ENCODE measurements around the gene RBBP7. TPM values are rescaled to one million over a fixed set of nuclear protein-coding genes. Genes with fewer than 3 reads are reported as not detected.

RBBP7 gene
- total RNA-seq, 1 donor from 2014 or later: 48.7 TPM

DNA sequence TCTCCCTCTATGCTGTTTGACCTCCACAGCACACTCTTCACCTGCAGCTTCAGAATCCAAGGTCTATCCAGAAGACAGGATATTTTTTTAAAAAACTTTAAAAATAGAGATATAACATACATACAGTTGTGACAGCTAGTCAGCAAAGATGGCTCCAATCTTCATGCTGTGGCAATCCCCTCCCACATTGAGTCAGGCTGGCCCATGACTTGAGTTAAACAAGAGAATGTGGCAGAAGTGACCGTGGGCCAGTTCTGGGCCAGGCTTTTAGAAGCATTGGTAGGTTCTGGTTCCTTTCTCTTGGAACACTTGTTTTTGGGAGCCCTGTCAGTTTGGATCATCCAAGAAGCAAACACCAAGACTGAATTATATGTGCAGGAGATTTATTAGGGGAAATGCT lies 40.2 kb upstream of the RBBP7 start:
- TF ChIP-seq, protein P1, sequence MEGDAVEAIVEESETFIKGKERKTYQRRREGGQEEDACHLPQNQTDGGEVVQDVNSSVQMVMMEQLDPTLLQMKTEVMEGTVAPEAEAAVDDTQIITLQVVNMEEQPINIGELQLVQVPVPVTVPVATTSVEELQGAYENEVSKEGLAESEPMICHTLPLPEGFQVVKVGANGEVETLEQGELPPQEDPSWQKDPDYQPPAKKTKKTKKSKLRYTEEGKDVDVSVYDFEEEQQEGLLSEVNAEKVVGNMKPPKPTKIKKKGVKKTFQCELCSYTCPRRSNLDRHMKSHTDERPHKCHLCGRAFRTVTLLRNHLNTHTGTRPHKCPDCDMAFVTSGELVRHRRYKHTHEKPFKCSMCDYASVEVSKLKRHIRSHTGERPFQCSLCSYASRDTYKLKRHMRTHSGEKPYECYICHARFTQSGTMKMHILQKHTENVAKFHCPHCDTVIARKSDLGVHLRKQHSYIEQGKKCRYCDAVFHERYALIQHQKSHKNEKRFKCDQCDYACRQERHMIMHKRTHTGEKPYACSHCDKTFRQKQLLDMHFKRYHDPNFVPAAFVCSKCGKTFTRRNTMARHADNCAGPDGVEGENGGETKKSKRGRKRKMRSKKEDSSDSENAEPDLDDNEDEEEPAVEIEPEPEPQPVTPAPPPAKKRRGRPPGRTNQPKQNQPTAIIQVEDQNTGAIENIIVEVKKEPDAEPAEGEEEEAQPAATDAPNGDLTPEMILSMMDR (IDR thresholded peaks at IDR 0.05): no peak
- intact Hi-C loops (cut with DNase I): no loop called here
- H3K36me3 ChIP-seq: no peaks in the 10 kb centered on the region

DNA sequence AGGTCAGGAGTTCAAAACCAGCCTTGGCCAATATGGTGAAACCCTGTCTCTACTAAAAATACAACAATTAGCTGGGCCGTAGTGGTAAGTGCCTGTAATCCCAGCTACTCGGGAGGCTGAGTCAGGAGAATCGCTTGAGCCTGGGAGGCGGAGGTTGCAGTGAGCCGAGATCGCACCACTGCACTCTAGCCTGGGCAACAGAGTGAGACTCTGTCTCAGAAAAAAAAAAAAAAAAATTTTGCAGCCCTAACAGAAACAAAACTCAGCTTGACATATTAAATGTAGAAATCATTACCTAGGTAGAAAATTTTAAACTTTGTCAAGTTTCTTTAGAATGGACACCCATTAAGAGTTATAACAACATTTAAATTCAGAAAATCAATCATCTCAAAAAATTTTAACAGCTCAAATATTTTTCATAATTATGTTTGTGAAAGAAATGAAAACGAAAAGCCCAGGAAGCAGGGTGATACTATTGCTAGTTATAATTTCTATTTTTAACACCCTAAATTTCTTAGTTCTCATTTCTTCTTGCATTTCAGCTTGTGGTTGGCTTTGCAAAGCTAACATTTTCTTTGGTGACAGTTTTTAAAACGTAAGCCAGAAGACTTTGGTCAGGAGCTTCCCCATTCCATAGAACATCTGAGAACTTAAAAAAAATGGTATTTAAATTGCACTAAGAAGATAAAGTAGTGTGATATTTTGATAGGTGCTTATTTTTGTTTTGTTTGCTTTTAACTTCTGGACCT lies 33.3 kb upstream of the RBBP7 start:
- Histone ChIP-seq H3K9me3 (no peaks in the 10 kb centered on the region), H3K36me3 (no peaks in the 10 kb centered on the region), H3K4me3 (no peak overlapping the region), H3K4me1 (no peaks in the 10 kb centered on the region), H3K27ac (no peak overlapping the region), H3K27me3 (no peaks in the 10 kb centered on the region)
- DNase-seq (ENCODE audit: low spot score in 2 of 2): no peak
- intact Hi-C loops (cut with DNase I): no loop called here
- TF ChIP-seq, protein P1 (IDR thresholded peaks at IDR 0.05): no peak

More for the DNA sequence above, 40.2 kb upstream of the RBBP7 start:
- no peak overlapping the region for H3K4me3 ChIP-seq
- H3K9me3 ChIP-seq: no peaks in the 10 kb centered on the region
- no peaks in the 10 kb centered on the region for H3K4me1 ChIP-seq
- no peak overlapping the region for H3K27ac ChIP-seq
- H3K27me3 ChIP-seq: no peaks in the 10 kb centered on the region
- no peak for DNase-seq (ENCODE audit: low spot score in 2 of 2)

DNA sequence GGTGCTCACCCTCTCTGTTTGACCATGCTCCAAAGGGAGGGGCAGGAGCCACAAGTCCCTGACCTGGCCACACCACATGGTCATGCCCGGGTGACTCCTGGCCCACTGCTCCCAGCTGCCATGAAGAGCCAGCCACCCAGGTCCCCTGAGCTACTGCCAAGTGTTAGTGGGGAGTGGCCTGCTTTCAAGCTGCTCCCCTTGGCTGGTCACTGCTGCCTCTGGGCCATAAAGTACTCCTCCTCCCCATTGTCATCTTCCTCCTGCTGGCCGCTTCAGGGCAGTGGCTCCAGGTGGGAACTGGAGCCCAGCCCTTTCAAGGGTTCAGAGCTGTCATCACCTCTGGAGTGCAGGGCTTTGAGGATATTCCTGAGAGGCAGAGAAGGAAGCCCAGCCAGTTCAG lies 27.3 kb upstream of the RBBP7 start:
- intact Hi-C loops (cut with DNase I): no loop called here
- Histone ChIP-seq H3K27me3 (no peaks in the 10 kb centered on the region), H3K27ac (no peak overlapping the region)

DNA sequence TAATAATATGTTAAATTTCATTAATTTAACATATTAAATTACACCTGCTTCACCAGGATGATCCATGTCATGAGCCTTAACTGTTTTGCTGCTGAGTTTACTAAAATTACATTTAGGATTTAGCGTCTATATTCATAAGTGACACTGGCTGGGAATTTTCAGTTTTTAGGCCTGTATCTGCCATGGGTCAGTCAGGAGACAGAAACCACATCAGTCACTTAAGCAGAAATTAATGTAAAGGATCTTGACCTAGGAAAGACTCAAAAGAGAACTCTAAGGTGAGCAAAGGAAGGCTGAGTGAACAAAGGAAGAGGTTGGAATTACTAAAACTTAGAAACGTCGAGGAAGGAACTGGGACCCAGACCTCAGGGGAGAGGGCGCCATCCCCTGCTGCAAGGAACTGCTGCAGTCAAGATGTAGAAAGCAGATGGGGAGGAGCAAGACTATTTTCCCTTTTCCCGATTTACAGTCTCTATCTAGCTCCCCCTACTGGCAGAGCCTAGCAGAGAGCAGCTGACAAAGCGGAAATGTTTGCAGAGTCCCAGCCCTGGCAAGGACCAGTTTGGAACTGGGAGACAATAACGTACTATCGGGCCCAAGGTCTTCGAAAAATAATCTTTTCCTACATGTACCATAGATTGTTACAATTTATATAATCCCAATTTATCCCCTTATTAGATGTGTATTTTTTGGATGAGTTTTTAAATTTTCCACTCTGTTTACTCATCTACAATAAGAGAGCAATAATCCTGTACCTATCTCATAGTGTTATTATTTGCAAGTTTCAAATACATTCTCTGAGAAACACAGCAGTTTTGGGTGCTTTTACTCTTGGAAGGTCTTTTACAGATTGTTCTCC lies 22.6 kb upstream of the RBBP7 start:
- Histone ChIP-seq H3K4me1 (no peaks in the 10 kb centered on the region), H3K36me3 (no peaks in the 10 kb centered on the region), H3K27ac (no peak overlapping the region), H3K4me3 (peak overlapping the region in 1 of 2 donors; percentile 4), H3K9me3 (no peaks in the 10 kb centered on the region), H3K27me3 (no peaks in the 10 kb centered on the region)
- TF ChIP-seq, protein P1 (IDR thresholded peaks at IDR 0.05): peak; percentile 40 to 82 (median 82)
- intact Hi-C loops (cut with DNase I): loop anchor here (1.0 kb wide), 1 partner anchor 66 kb away; no protein-coding TSS in a partner anchor
- DNase-seq (ENCODE audit: low spot score in 2 of 2): peak in 1 of 2 donors; percentile 87

More for the DNA sequence above, 27.3 kb upstream of the RBBP7 start:
- no peak for DNase-seq (ENCODE audit: low spot score in 2 of 2)
- Histone ChIP-seq H3K4me3 (no peak overlapping the region), H3K36me3 (no peaks in the 10 kb centered on the region), H3K9me3 (no peaks in the 10 kb centered on the region), H3K4me1 (no peaks in the 10 kb centered on the region)
- TF ChIP-seq, protein P1 (IDR thresholded peaks at IDR 0.05): no peak

DNA sequence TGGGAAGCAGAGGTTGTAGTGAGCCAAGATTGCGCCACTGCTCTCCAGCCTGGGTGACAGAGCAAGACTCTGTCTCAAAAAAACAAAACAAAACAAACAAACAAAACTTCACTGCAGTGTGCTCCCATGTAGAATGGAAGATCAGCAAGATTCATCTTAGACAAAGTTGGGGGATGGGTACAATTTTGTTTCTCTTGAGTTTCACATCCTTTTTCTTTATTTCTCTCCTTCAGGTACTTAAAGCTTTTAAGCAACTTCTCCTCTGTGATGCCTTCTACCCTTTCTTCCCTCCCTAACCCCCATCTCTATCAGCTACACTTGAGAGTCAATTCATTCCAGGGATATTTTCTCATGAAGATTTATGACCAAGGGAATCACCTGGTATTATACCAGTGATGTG lies 15.5 kb upstream of the RBBP7 start:
- DNase-seq (ENCODE audit: low spot score in 2 of 2): no peak
- TF ChIP-seq, protein P1 (IDR thresholded peaks at IDR 0.05): no peak
- intact Hi-C loops (cut with DNase I): no loop called here
- Histone ChIP-seq H3K4me1 (no peaks in the 10 kb centered on the region), H3K27ac (no peak overlapping the region), H3K27me3 (no peaks in the 10 kb centered on the region), H3K9me3 (no peaks in the 10 kb centered on the region), H3K36me3 (no peaks in the 10 kb centered on the region), H3K4me3 (no peak overlapping the region)
